NCI-H446 (cell line): ENCODE data around the gene CAMTA1.

Experiments
- DNase-seq, 2 experiments: peaks; one replicate each; lab custom pipeline; 2025; lab: John Stamatoyannopoulos, UW

The CAMTA1 gene

DNA sequence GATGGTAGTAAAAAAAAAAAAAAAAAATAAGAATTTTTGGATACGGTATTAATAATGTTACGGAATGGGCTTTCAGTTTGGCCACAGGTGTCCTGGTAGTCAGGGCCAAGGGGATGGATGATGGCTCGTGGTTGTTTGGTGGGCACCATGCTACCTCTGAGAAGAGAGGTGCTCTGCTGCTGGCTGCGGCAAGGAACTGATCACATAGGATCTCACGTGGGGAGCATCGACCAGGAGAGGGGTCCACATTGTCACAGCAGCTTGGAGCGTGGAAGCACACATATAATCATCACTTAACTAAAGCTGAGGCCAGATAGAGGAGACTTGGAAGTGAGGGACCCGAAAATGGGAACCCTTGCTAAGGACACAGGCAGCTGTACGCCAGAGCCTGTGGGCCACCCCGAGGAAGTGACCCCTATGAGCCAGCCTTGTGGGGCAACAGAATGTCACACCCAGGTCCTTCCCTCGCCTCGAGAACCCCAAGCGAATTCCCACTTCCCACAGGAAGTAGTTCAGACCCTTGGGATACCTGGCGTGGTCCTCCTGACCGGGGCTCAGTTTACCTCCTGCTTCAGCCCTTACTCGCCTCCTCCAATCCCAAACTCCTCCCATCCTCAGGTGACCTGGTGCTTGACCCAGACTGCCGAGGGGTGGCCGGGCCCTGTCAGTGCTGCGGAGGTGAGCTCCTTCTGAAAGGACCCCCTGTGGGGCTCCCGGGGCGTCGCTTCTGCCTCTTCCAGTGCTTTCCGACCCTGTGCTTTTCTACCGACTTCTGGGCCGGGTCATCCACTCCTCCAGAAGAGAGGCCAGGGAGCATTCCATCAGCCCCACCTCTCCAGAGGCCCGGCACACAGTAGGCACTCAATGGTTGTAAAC, 222.0 kb downstream of the CAMTA1 start:
- no peak for DNase-seq

DNA sequence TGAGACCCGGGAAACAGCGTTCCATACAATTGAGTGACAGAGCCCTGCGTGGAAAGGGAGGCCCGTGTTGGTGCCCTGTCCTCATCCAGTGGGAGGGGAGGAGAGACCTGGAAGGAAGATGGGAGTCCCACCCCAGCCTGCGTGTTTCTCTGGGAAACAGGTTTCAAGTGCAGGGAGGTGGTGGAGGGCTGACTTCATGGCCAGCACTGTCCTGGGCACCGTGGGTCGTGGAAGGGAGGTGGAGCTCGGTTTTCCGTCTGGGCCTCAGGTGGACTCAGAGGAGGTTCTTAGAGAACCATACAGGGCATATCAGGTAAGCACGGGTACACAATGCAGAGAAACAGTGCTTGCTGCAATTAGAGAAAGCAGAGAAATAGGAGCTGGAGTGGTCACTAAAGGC, 222.6 kb downstream of the CAMTA1 start:
- DNase-seq: no peak

DNA sequence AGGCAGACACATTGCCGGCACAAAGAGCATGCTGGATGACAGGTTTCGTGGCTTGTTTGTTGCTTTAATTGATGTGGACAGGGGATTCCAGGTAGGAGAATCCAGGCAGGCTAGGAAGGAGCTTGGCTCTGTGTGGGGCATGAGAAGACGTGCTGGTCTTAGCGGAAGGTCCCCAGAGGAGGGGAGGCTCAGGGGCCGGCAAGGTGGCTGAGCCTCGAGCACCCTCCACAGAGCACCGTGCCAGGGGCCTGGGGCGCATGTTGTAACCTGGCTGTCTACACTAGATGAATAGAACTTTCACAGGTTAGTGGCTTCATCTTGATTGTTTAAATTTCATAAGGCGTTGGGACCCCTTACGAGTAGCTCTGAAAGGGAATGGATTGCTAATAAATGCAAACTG, 223.1 kb downstream of the CAMTA1 start:
- DNase-seq: no peak

DNA sequence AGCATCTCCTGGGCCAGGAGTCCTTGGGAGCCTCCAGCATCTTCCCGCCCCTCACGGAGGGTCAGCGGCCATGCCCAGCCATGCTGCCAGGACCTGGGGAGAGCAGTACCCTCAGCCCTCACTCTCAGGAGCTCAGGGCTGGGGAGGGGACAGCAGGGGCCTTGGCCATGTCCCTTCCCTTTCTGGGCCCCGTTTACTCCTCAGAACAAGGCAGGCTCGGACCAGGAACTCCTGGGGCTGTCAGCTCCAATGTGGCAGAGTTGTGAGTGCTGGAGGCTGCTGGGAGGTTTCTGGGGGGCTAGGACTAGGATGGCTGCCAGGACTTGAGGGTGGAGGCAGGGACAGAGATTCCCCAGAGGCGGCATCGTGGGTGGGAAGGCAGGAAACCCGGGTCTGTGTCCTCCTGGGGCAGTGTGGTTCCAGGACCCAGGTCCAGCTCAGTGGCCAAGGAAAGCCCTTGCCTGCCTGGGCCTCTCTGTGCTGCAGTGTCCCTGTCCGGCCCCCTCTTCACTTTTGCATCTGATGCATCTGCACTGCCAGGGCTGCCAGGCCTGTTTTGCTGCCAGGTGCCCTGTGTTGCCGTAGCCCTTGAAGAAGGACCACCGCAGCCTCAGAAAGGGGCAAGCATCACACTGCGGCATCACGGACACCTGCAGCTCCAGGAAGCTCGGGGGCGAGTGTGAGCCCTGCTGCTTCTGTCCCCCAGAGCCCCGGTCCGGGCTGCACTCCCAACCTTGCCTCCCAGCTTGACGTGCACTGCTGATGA, 223.9 kb downstream of the CAMTA1 start:
- DNase-seq: no peak

DNA sequence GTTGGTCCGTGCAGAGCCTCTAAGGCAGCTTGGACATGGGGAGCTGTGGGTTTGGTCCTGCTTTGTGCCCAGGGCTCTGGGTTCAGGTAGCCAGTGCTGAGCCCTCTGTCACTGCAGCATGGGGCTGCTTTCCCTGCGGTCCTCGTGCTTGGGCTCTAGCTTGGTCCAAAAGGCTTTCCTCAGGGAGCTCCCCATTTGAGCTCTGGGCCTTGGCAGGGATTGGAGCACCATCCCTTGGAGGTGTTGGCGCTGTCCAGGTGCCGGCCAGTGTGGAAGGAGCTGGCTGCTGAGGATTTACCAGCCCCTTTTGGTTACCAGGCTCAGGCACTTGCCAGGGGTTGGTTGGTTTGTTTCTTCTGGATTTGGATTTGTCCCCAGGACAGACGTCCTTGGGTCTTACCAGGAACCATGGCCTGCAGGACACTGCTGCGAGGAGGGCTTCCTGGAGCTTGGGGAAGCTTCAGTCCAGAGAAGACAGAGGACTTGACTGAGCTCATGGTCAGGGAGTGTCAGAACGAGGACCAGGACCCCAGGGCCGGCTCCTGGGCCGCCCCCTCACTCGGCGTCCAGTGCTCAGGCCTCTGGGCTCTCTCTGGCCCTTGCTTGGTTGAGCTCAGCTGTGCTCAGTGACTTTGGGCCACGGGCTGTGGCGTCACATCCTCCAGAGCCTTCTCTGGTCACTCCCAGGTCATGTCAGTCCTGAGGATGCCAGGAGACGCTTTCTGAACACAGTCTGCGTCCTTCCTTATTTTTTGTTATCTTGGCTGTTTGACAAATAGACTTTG, 224.7 kb downstream of the CAMTA1 start:
- no peak for DNase-seq

DNA sequence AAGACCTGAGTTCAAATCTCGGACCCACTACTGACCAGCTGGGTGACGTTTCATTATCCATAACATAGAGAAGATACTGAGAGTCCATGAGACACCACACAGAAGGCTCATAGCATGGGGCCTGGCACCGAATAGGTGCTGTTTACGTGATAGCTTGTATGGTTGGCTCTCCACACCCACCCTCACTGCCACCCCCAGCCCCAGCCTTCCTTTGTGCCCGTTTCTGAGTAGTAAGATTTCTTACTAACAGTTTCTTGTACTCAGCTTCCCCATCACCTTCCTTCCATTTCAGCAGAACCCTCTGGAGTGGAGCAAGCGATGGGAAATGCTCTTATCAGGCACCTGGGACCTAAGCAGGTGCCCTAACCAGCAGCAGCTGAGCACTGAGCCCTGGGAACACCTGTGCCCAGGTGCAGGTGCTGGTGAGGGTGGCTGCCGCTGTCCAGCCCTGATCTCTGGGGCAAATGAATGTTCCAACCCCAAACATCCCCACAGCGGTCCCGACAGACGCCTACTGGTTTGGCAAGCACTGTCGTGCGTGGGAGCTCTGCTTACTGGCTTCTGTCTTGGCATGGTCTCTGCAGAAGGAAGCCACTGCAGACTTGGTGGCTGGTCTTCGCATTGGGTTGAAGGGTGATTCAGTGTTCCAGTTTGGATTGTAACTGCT, 225.4 kb downstream of the CAMTA1 start:
- DNase-seq: no peak

DNA sequence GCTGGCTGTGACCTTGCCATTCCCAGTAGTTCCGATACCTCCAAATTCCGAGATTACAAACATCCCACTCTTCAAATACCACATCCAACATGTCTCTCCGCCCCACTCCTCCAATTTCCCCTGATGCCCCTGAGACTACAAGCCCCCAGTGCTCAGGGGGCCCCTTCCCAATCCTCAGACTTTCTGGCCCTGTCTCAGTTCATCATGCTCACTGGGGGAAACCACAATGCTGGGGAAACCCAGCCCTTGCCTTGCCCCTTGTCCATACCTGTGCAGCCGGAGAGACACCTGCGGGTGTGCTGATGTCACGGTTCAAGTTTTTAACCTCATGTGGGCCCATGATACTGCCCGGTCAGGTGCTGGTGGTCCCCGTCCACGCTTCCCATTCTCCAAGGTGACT, 226.6 kb downstream of the CAMTA1 start:
- no peak for DNase-seq

DNA sequence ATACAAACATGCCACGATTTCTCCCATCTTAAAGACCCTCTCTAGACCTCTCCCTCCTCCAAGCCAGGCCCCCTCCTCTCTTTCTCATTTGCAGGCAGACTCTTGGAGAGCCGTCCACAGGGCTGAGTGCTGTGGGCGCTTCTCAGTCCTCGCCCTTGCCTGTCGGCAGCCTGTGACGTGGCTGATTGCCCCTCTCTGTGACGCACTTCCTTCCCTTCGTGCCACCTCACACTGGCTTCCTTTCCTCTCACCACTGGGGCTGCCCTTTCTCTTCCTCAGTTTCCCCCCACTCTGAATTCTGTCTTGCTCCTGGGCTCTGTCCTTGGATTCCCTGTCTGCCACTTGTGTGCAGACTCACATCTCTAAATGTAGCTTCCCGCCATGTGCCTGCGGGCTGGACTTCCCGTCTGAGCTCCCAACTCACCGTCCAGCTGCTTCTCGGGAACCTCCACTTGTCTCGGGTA, 227.2 kb downstream of the CAMTA1 start:
- DNase-seq: no peak

DNA sequence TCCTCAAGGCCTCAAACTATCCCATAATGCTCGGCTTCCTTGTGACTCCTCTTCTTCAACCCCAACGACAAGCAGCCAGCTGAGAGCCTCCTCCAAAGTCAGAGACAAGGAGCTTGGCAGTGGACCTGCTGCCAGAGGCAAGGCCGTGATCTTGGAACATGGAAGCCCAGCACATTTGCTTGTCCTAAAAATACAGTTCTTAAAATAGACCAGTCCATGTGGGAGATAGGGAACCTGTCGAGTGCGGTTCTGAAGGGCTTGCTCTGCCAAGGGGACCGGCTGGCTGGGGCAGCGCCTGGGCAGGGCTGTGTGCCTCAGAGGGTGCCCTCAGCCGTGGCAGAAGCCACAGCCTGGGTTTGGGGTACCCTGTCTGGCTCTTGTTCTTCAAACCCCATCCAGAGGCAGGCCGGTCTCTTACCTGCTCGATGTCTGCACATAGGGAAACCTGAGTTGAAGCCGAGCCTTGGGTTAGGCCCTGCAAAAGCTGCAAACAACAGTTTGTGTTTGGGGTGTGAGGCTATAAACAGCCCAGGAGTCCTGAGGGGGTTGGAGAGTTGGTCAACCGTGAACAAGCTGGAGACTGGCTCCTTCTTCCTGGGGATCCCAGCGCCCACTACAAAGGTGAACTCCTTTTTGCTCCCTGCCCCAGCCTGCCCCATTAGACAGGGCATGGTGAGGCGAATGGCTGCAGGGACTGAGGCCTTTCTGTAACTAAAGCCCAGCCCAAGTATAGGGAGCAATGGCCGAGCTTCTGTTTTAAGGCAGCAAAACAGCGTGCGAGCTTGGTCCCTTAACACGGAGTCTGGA, 228.8 kb downstream of the CAMTA1 start:
- DNase-seq: no peak

DNA sequence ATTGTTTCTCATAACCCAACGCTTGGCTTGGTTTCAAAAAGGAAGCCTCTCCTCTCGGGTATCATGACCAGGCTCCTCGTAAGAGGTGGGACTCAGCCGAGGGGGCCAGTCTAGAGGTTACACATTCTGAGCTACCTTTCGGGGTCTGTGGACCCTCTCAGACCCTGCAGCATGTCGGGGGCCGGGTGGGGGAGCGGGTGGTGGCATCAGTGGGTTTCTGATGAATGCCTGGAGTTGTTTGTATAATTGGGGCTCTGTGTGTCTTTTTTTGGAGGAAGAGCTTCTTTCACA, 229.3 kb downstream of the CAMTA1 start:
- no peak for DNase-seq

DNA sequence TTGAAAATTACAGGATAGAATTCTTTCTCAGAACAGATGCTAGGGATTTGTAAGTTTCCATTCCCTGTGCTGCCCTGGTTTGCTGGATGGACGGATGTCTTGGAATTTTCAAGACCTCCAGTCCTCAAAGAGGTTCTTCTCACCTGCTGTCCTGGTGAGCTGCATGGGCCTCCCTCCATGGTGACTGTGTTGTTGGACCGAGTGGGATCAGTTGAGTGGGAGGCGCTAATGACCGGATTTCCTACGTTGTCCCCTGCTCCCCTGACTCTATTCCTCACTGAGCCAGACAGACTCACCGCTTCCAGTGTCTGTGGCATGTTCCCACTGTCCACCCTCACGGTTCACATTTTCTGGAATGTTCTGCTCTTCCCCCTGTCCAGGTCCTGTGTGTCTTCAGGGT, 229.8 kb downstream of the CAMTA1 start:
- DNase-seq: no peak

DNA sequence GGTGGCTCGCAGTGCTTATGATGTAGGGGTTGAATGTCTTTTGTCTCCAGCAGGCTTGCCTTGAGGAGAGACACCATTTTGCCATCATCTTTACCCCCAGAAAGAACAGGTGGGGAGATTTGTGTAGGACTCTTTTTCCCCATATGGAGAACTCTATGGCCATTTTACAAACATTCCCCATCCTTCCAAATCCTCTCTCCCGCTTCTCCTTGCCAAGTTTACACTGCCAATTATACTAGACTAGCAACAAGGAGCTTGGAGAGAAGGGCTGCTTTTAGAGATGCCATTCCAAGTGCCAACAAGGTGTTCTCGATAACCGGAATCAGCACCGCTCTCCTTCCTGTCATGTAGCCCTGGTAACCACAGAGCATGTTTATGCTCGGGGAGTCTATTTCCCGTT, 233.1 kb downstream of the CAMTA1 start:
- DNase-seq: no peak

DNA sequence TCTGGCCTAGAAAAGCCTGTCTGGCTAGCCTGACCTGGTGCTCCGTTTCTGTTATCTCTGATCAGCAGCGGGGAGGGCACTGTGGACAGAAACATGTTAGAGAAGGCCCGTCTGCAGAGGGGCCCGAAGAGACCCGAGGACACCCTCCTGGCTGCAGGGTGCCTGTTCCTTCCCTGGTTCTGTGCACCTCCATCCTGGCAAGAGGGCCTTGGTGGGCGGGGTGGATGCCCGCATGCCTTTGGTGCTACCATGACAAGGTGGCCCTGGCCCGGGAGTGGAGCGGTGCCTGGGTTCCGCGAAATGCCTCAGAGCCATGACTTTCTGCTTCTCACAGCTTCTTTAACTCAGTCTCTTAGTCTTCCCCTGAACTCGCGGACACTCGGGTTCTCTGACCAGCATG, 233.6 kb downstream of the CAMTA1 start:
- no peak for DNase-seq

DNA sequence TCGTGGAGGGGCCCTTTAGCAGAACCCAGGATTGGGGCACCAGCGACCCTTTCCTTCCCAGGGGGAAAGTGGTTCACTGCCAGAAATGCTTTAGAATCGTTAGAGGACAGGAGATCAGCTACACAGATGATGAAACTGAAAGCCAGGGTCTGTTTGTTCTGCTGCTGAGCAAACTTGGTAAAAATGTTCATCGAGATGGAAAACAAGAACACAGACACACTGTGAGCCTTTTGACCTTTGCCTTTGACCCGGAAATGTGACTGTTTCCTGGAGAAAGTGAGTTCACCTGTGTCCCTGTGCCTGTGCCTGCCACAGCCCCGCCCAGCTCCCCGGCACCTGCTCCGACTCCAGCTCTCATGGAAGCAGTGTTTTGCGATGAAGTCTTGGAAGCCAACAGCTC, 234.3 kb downstream of the CAMTA1 start:
- DNase-seq: no peak

DNA sequence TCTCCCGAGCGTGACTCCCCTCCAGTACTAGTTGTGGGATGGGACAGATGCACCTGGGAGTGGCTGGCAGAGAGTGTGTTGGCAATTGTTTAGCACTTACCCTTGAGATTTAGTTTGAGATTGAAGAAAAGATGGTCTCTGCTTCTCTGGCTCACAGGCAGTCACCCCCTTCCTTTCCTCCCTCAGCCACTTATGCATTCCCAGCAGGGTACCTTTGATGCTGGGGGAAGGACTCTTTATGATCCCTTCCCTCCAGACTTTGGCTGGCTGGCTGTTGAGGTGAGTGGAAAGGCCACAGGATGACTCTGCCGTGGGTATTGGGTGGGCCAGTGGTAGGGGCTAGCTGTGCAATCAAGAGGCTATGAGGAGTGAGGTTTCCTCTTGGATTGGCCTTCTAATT, 236.8 kb downstream of the CAMTA1 start:
- no peak for DNase-seq

DNA sequence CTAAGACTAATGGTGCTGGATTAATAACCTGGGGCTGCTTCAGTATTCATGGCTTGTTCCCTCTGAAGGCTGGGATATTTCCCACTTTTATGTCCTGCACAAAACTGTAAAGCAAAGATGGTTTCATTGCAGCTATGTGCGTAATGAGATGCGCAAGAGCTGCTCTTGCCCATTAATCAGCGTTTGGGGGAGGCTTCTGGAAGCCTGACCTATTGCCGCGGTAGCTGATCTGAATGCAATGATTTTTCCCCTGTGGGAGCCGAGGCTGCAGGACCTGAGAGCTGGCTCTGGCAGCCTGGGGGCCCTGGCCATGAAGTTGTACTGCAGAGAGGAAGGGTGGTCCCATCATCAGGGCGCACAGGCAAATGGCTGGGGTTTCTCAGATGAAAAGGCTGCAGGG, 239.8 kb downstream of the CAMTA1 start:
- DNase-seq: no peak

DNA sequence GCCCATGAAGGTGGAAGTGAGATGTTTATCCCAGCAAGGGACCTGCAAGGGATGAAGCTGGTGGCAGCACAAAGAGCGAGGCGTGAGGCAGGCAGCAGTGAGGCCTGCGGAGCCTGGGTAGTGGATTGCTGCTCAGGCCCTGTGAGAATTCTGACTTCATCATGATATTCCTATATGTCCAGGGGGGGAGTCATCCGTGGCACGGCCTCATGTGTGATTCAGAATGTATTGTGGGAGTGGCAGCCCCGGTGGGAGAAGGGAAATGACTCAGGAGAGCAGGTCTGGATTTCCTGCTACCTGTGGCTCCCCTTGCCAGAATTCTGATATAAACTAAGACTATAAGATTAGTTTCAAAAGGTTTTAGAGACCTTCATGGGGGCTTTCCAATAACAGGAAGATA, 240.9 kb downstream of the CAMTA1 start:
- no peak for DNase-seq

DNA sequence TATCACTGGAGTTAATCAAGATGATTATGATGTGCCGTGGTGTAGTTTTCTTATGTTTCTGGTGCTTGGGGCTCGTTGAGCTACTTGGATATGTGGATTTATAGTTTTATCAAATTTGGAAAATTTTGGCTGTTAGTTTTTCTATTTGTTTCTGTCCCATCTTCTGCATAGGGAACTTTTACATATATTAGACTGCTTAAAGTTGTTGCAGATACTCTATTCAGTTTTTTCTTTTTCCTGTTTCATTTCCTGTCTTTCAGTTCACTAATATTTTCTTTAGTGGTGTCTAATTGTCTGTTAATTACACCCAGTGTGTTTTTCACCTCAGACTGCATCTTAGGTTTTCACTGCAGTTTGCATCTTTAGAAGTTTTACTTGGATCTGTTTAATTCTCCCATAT, 247.7 kb downstream of the CAMTA1 start:
- no peak for DNase-seq

DNA sequence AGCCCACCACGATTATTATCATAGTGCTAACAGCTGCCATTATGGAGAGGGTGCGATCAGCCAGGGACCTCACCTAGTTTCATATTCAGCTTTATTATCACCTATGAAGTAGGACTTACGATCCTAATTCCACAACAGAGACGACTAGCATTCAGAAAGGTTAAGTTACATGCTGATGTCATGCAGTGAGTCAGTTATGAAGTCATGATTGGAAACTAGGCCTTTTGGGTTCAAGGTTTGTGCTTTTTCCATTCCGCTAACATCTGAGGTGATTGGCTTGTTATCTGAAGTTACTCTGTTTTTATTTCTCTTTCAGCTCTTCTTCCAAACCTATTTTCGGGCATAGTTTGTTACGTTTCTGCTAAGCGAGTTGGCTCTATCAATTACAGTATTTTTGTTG, 251.1 kb downstream of the CAMTA1 start:
- no peak for DNase-seq

DNA sequence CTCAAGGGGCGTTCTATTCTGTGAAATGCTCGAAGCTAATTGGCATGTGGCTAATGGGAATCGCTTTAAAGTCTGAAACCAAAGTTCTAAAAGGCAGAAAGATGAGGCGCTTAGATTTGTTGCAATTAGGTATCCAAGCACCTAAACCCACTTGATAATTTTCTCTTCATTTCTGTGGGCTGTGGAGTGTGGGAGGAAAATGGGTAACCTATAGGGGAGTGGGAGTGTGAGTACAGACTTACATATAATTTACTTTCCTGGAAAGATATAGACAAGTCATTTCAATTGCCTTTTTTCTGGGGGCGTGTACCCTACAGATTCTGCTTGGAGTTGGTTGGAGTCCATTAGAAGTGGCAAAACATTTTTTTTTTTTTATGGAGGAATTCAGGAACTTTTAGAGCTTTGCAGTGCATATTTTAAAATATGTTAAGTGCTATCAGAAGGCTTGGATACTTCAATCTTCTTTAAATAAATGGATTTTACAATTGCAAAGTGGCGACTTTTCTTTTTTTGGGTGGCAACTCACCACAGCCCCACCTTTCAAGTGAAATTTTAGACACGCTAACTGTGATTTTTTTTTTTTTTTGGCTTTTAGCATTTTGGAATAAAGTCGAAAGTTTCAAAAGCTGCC, 254.5 kb downstream of the CAMTA1 start:
- DNase-seq: no peak
